Astrocyte of the hippocampus (primary cell): ENCODE measurements around the gene PHF23.
A peak's percentile ranks its signal among the peaks of the same experiment; 100 is the strongest.

Experiments used
- DNase-seq: peaks from one replicate; pipeline ENCODE4 v3.0.0; 2011; ENCODE audit warnings: low read depth, low spot score

Gene PHF23

DNA sequence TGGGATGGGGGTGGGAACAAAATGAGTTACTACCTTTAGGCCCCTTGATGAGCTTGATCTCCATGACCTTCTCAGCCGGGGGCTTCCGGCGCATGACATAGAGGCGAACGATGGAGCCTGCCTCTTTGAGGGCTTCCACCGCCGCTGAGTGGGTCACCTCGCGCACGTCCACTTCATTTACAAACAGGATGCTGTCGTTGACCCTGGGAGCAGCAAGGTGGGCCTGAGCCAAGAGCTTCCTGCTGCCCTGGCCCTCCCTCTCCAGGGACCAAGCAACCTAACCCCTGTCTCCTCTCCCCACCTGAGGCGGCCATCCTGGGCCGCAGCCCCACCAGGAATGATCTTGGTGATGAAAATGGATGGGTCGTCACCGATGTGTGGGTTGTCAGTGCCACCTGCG, 35.9 kb downstream of the PHF23 start:
- no peak for DNase-seq

DNA sequence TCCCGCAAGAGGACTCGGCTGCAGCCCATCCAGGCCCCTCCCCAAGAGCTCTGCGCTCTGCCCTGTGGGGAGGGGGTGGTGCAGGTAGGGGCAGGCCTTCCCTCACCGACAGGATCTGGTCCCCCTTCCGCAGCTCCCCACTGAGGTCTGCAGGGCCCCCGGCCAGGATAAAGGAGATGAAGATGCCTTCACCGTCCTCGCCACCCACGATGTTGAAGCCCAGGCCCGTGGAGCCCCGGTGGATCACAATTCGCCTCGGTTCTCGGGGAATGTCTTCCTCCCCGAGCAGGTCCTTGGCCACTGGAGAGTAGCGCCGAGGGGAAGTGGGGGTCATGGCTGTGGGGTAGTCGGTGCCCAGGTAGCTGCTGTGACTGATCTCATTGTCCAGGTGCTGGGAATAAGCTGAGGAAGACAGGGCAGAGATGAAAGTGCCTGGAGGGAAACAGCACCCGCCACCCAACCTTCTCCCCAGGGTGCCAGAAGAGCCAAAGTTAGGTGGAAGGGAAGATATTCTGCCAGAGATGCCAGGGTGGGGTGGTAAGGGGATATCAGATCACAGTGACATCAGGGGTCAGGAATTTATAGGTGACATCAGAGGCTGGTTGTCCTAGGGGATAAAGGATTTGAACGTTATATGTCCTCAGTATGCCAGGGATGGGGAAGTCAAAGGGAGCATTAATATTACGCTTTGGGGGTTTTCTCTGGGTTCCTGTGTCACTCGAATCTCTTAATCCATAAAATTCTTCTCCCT, 42.4 kb downstream of the PHF23 start:
- DNase-seq = no peak

DNA sequence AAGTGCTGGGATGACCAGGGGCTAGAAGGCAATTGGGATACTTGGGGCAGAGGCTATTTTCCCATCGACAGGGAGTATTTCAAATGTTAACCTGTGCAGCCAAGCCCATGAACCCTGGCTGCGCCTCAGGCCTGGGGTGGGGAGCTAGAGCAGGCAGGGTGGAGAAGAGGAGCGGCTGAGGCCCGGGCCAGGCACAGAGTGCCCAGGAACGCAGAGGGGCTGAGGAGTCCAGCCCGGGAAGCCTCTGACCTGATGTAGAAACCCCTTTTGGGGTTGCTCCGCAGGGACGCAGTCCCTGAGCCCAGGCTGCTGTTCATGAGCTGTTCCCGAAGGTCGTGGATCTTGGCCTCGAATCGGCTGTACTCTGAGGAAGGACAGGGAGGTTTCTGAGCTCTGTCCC, 43.3 kb downstream of the PHF23 start:
- DNase-seq = no peak

DNA sequence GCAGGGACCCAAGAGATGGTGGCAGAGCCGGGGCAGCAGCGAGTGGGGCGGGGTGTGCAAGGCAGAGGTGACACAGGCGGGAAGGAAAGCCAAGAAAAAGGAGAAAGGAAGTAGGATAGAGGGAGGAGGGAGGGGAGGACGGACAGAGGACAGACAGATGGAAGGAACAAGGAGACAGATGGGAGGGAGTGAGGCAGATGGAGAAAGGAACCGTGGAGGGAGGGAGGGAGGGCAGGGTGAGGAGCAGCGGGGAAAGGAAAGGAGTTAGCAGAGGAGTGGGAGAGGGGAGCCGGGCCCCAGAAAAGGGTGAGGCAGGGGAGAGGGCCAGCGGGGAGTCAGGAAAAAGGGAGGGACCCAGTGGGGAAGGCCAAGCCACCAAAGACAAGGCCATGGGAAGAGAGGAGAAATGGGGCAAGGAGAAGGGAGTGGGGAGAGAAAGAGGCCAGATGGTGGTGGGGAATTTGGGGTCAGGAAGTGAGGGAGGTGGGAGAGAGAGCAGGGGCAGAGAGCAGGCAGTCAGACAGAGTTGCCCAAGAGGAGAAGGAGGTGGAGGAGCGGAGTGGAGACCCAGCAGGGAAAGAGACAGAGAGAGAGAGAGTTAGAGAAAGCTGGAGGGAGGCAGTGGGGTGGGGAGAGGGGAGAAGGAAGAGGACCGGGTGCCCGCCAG, 46.9 kb downstream of the PHF23 start:
- DNase-seq = no peak

DNA sequence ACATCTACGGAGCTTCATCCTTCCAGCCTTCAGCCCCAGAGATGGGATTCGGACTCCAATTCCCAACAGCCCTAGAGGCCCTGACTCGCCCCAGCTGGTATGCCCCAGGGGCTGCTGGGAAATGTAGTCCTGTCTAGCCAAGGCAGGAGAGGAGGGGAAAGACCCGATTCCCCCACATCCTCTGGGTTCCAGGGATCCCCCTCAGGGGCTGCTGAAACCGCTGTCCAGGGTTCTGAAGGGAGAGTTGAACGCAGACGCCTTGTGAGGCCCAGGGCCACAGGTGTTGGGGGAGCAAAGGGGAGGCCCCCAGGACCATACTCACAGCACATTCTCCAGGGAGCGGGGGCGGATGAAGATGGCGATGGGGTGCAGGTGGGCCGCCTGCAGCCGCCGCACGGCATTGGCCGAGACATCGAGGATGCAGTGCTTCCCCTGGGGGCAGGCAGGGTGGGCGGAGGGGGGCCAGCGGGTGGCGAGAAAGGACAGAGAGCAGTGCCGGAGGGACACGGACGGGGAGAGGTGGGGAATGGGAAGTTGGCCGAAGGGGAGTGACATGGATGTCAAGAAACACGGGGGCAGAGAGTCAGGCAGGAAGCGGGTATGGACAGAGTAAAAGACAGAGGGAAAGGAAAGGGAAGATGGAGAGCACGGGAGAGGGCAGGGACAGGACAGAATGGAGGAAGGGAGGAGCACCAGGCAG, 47.5 kb downstream of the PHF23 start:
- DNase-seq = peak; percentile 52

DNA sequence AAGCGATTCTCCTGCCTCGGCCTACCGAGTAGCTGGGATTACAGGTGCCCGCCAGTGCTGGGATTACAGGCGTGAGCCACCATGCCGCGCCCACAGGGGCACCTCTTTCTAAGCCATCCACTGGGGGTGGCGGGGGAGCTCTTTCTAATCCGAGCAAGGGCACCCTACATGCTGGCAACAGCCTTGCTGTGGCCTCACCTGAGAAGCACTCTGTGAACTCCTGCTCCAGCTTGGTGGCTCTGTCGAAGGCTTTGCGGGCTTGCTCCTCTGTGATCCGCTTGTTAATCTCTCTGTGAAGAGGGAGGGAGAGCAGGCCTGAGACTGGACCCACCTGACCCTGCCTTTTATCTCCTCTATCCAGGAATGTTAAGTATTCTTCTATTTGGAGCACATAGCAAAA, 48.2 kb downstream of the PHF23 start:
- no peak for DNase-seq

DNA sequence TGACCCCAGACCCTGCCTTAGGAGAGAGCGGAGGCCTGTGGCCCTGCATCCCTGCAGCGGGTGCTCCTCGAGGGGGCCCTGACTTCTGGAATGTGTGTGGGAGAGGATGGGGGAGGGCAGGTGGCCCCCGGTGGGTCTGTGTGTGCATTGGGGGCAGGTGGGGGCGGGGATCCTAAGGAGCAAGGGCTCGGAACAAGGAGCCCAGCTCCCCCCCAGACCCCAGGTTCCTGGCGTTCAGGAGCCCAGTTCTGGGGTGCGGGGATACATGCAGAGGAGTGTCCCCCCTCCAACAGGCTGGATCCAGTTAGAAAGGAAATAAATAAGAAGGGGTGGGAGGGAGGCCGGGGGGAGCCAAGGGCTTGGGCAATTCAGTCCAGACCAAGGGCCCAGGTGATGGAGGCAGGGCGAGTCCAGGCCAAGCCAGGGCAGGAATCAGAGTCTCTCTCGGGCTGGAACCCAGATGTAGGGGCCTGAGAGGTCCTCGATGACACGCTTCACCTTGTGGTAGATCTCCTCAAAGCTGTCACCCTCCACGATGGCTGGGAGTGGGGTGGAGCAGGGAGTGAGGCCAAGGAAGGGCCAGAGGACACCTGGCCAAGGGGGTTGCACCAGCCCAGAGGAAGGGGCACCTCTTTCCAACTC, 48.9 kb downstream of the PHF23 start:
- DNase-seq = no peak

DNA sequence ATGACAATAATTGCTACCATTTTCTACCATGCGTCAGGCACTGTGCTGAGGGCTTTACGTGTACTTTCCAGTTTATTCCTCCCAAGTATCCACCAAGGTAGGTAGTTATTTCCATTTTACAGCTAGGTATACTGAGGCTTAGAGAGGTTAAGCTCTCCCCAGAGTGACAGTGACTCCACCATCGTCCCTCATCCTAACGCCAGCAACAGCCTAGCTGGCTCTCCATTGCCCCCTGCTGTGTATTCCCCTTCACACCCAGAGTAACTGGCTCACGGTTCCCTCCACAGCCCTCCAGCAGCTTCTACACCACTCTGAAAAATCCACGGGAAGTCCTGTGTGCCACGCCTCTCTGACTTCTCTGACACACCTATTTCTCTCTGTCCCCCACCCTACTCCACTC, 53.0 kb downstream of the PHF23 start:
- no peak for DNase-seq
